H9 (cell line): Measurements from ENCODE around the gene MRGPRF. TPM values are rescaled to one million over a fixed set of nuclear protein-coding genes. Genes with fewer than 3 reads are reported as not detected.

Source experiments
- DNase-seq: peaks from one replicate; pipeline ENCODE4 v3.0.0-alpha.2; 2017
- H2AFZ ChIP-seq: one replicate; pipeline ENCODE4 v1.6.1; 2013; ENCODE audit warnings: mild to moderate bottlenecking, low read length, control low read depth, moderate library complexity
- H2AK5ac ChIP-seq: 2 replicates; pipeline ENCODE4 v1.6.1; 2013; ENCODE audit warnings: low read length, control low read depth, mixed read lengths; ENCODE audit not compliant: insufficient read length
- H2BK120ac ChIP-seq: one replicate; pipeline ENCODE4 v1.6.1; 2013; ENCODE audit warnings: low read depth, mild to moderate bottlenecking, low read length, control low read depth, inconsistent platforms; ENCODE audit not compliant: poor library complexity, severe bottlenecking
- H2BK12ac ChIP-seq: 2 replicates; pipeline ENCODE4 v1.6.1; 2013; ENCODE audit warnings: low read length, control low read depth, mixed read lengths, low read depth; ENCODE audit not compliant: insufficient read length
- H2BK15ac ChIP-seq: 2 replicates; pipeline ENCODE4 v1.6.1; 2013; ENCODE audit warnings: low read depth, low read length, control low read depth
- H2BK20ac ChIP-seq: one replicate; pipeline ENCODE4 v1.6.1; 2013; ENCODE audit warnings: low read depth, mild to moderate bottlenecking, low read length, control low read depth, inconsistent platforms; ENCODE audit not compliant: poor library complexity, severe bottlenecking
- H2BK5ac ChIP-seq: 2 replicates; pipeline ENCODE4 v1.6.1; 2013; ENCODE audit warnings: low read length, control low read depth, mixed read lengths; ENCODE audit not compliant: insufficient read length
- H3K14ac ChIP-seq: 2 replicates; pipeline ENCODE4 v1.6.1; 2013; ENCODE audit warnings: low read length, control low read depth; ENCODE audit not compliant: insufficient read depth
- H3K18ac ChIP-seq: 2 replicates; pipeline ENCODE4 v1.6.1; 2013; ENCODE audit warnings: low read depth, mild to moderate bottlenecking, mixed read lengths, low read length, control low read depth; ENCODE audit not compliant: insufficient read length
- H3K23ac ChIP-seq: 2 replicates; pipeline ENCODE4 v1.6.1; 2013; ENCODE audit warnings: low read length, control low read depth, mixed read lengths, low read depth; ENCODE audit not compliant: insufficient read length
- H3K23me2 ChIP-seq: 2 replicates; pipeline ENCODE4 v1.6.1; 2013; ENCODE audit warnings: low read depth, mild to moderate bottlenecking, mixed read lengths, low read length, control low read depth; ENCODE audit not compliant: insufficient read length, poor library complexity, severe bottlenecking
- H3K27ac ChIP-seq: 2 replicates; pipeline ENCODE4 v1.5.1; 2013; ENCODE audit warnings: low read length, control low read depth, mixed read lengths, low read depth; ENCODE audit not compliant: insufficient read length
- H3K27me3 ChIP-seq: 2 replicates; pipeline ENCODE4 v1.6.1; 2013; ENCODE audit warnings: low read length, control low read depth, inconsistent platforms; ENCODE audit not compliant: insufficient read depth
- H3K4ac ChIP-seq: 2 replicates; pipeline ENCODE4 v1.6.1; 2013; ENCODE audit warnings: low read depth, mild to moderate bottlenecking, control low read depth, inconsistent platforms, low read length, moderate library complexity
- H3K4me1 ChIP-seq: 2 replicates; pipeline ENCODE4 v1.6.1; 2013; ENCODE audit warnings: low read length, control low read depth, inconsistent platforms; ENCODE audit not compliant: insufficient read depth
- H3K4me2 ChIP-seq: 2 replicates; pipeline ENCODE4 v1.6.1; 2013; ENCODE audit warnings: low read length, control low read depth, mixed read lengths; ENCODE audit not compliant: insufficient read length, insufficient read depth
- H3K56ac ChIP-seq: 2 replicates; pipeline ENCODE4 v1.6.1; 2013; ENCODE audit warnings: low read depth, mild to moderate bottlenecking, mixed read lengths, low read length, control low read depth; ENCODE audit not compliant: insufficient read length
- H3K79me1 ChIP-seq: 2 replicates; pipeline ENCODE4 v1.6.1; 2013; ENCODE audit warnings: low read depth, mild to moderate bottlenecking, moderate library complexity, low read length, control low read depth, inconsistent platforms; ENCODE audit not compliant: insufficient read depth, poor library complexity, severe bottlenecking
- H3K79me2 ChIP-seq: 2 replicates; pipeline ENCODE4 v1.6.1; 2013; ENCODE audit warnings: low read length, control low read depth, inconsistent platforms; ENCODE audit not compliant: insufficient read depth
- H3K9ac ChIP-seq: 2 replicates; pipeline ENCODE4 v1.6.1; 2013; ENCODE audit warnings: low read length, control low read depth, mixed read lengths; ENCODE audit not compliant: insufficient read length; ENCODE audit errors: extremely low read depth
- H3K9me3 ChIP-seq: one replicate; pipeline ENCODE4 v1.6.1; 2013; ENCODE audit warnings: low read depth, low read length, inconsistent platforms; ENCODE audit not compliant: control insufficient read depth
- H3T11ph ChIP-seq: one replicate; pipeline ENCODE4 v1.6.1; 2013; ENCODE audit warnings: mild to moderate bottlenecking, low read length, control low read depth, inconsistent platforms
- H4K20me1 ChIP-seq: one replicate; pipeline ENCODE4 v1.6.1; 2013; ENCODE audit not compliant: control insufficient read depth, insufficient read length, insufficient read depth
- H4K5ac ChIP-seq: 2 replicates; pipeline ENCODE4 v1.6.1; 2013; ENCODE audit warnings: low read depth, mild to moderate bottlenecking, mixed read lengths, low read length, control low read depth; ENCODE audit not compliant: insufficient read length
- H4K8ac ChIP-seq: replicated peaks from 2 replicates; pipeline ENCODE4 v1.6.1; 2013; ENCODE audit warnings: low read length, control low read depth, mixed read lengths, low read depth; ENCODE audit not compliant: insufficient read length
- H4K91ac ChIP-seq: 2 replicates; pipeline ENCODE4 v1.6.1; 2013; ENCODE audit warnings: low read depth, mild to moderate bottlenecking, moderate library complexity, mixed read lengths, low read length, control low read depth; ENCODE audit not compliant: insufficient read length
- H3K27ac Mint-ChIP-seq, 3 experiments: 2 replicates in 2 of 3; 3 replicates in 1 of 3; pipeline ENCODE4 v1.8.0; 2020 to 2021; ENCODE audit warnings: mixed read lengths in 3 of 3, mild to moderate bottlenecking in 1 of 3, moderate library complexity in 1 of 3
- H3K27me3 Mint-ChIP-seq: 2 replicates; pipeline ENCODE4 v1.8.0; 2021; ENCODE audit warnings: low read depth, mild to moderate bottlenecking, moderate library complexity, mixed read lengths
- H3K36me3 Mint-ChIP-seq, 3 experiments: 2 replicates in 2 of 3; 3 replicates in 1 of 3; pipeline ENCODE4 v1.8.0; 2020 to 2021; ENCODE audit warnings: low read depth in 3 of 3, mixed read lengths in 3 of 3; ENCODE audit not compliant: insufficient read depth in 1 of 3
- H3K4me1 Mint-ChIP-seq, 2 experiments: 2 replicates each; pipeline ENCODE4 v1.8.0; 2020; ENCODE audit warnings: mixed read lengths in 2 of 2
- H3K4me3 Mint-ChIP-seq, 2 experiments: 2 replicates in 1 of 2; 3 replicates in 1 of 2; pipeline ENCODE4 v1.8.0; 2020 to 2021; ENCODE audit warnings: mild to moderate bottlenecking in 2 of 2, mixed read lengths in 2 of 2, moderate library complexity in 1 of 2
- H3K9me3 Mint-ChIP-seq, 2 experiments: 2 replicates in 1 of 2; 3 replicates in 1 of 2; pipeline ENCODE4 v1.8.0; 2020; ENCODE audit warnings: mild to moderate bottlenecking in 2 of 2, mixed read lengths in 2 of 2, moderate library complexity in 1 of 2
- WGBS: extraction: QIAGEN DNeasy Blood & Tissue Kit; methylation state at CpG from one replicate; pipeline ENCODE4 v1.1.7; 2013; ENCODE audit warnings: missing lambda C conversion rate, low lambda C conversion rate, mixed read lengths; ENCODE audit not compliant: insufficient read length; ENCODE audit errors: extremely low coverage; 5-methylcytosine and 5-hydroxymethylcytosine counted together
- total RNA-seq: library from RNA; stranded (reverse); gene quantifications from 2 replicates; pipeline ENCODE4 v1.2.1, GENCODE V29; 2021
- TF ChIP-seq, protein P1 (sequence below): fragments of 200-600 bp; sonication (generic); conservative IDR thresholded peaks from 3 replicates; pipeline ENCODE4 v1.8.0; 2021; ENCODE audit warnings: antibody characterized with exemption, mild to moderate bottlenecking

The MRGPRF gene
- total RNA-seq, 1 experiment from 2014 or later: 4.0 TPM

DNA sequence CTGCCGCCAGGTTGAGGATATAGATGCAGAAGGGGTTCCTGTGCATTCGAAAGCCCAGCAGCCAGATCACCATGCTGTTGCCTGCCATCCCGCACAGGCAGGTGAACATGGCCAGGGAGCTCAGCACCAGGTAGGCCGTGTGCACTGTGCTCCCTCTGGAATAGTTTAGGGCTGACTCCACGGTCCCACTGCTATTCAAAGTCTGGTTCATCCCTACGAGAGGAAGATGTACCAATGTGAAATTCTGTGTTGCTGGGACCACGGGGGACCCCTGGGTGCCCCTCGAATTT lies 32.3 kb downstream of the MRGPRF start, which contains the start of gene MRGPRD:
Gene MRGPRD, minus strand, starts transcription at position 211 of the 290 bp plus-strand sequence. Its CDS starts 0 bp downstream, at position 211.
- no peaks in the 10 kb centered on the region for H3K4me1 ChIP-seq
- no peaks in the 10 kb centered on the region for H3K36me3 Mint-ChIP-seq
- DNase-seq: no peak
- no peak within 1 kb of the TSS for H3K18ac ChIP-seq
- no peak within 1 kb of the TSS for H4K5ac ChIP-seq
- no peaks in the 10 kb centered on the region for H4K20me1 ChIP-seq
- no peak within 1 kb of the TSS for H3K27ac ChIP-seq
- no peak within 1 kb of the TSS for H2BK12ac ChIP-seq
- H3K79me1 ChIP-seq: no peaks in the 10 kb centered on the region
- H2AK5ac ChIP-seq: no peak within 1 kb of the TSS
- H3K4ac ChIP-seq: no peak within 1 kb of the TSS
- H3K56ac ChIP-seq: no peak within 1 kb of the TSS
- no CpG with 5 or more reads among the region's 8 CpGs for WGBS
- no peak within 1 kb of the TSS for H2AFZ ChIP-seq
- no peak within 1 kb of the TSS for H3K9ac ChIP-seq
- H3K4me3 Mint-ChIP-seq: no peak within 1 kb of the TSS
- H3K4me2 ChIP-seq: no peak within 1 kb of the TSS
- peaks cover 7 to 16% of the 10 kb centered on the region in 2 experiments for H3K4me1 Mint-ChIP-seq
- H2BK5ac ChIP-seq: no peak within 1 kb of the TSS
- no peak within 1 kb of the TSS for H2BK120ac ChIP-seq
- H3K23ac ChIP-seq: no peak within 1 kb of the TSS
- TF ChIP-seq, protein P1, sequence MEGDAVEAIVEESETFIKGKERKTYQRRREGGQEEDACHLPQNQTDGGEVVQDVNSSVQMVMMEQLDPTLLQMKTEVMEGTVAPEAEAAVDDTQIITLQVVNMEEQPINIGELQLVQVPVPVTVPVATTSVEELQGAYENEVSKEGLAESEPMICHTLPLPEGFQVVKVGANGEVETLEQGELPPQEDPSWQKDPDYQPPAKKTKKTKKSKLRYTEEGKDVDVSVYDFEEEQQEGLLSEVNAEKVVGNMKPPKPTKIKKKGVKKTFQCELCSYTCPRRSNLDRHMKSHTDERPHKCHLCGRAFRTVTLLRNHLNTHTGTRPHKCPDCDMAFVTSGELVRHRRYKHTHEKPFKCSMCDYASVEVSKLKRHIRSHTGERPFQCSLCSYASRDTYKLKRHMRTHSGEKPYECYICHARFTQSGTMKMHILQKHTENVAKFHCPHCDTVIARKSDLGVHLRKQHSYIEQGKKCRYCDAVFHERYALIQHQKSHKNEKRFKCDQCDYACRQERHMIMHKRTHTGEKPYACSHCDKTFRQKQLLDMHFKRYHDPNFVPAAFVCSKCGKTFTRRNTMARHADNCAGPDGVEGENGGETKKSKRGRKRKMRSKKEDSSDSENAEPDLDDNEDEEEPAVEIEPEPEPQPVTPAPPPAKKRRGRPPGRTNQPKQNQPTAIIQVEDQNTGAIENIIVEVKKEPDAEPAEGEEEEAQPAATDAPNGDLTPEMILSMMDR: no peak
- peaks cover 0 to 2% of the 10 kb centered on the region in 2 experiments; a peak in 2 of 5 replicates for H3K9me3 Mint-ChIP-seq
- no peak within 1 kb of the TSS for H3T11ph ChIP-seq
- no peaks in the 10 kb centered on the region for H3K23me2 ChIP-seq
- no peak within 1 kb of the TSS for H4K91ac ChIP-seq
- H2BK15ac ChIP-seq: no peak within 1 kb of the TSS
- H3K14ac ChIP-seq: no peak within 1 kb of the TSS; the same call in 1 of the 2 replicates
- H2BK20ac ChIP-seq: no peak within 1 kb of the TSS
- no peaks in the 10 kb centered on the region for H3K9me3 ChIP-seq
- H3K79me2 ChIP-seq: no peaks in the 10 kb centered on the region
- no peak within 1 kb of the TSS for H4K8ac ChIP-seq
- H3K27me3 ChIP-seq: no peaks in the 10 kb centered on the region
- H3K27ac Mint-ChIP-seq: peak within 1 kb of the TSS in 1 of 3 experiments; percentile 11; a peak in 1 of 7 replicates
- no peaks in the 10 kb centered on the region for H3K27me3 Mint-ChIP-seq
